ENCODE measurements around the gene PLA2G4D. TPM values are rescaled to one million over a fixed set of nuclear protein-coding genes. Genes with fewer than 3 reads are reported as not detected.

Gene PLA2G4D
- total RNA-seq, 1 donor from 2014 or later: not detected

DNA sequence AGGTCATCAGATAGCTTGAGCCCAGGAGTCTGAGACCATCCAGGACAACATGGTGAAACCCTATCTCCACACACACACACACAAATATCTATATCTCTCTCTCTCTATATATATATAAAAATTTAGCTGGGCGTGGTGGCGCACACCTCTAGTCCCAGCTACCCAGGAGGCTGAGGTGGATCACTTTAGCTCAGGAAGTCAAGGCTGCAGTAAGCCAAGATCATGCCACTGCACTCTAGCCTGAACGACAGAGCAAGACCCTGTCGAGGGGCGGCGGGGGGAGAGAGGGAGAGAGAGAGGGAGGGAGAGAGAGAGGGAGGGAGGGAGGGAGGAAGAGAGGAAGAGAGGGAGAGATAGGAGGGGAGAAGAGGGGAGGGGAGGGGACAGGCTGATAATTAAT, 34.1 kb upstream of the PLA2G4D start:
- H3K27me3 ChIP-seq (ENCODE audit: control insufficient read depth in 3 of 3, insufficient read depth in 3 of 3, low read length in 3 of 3): peaks cover 0 to 10% (median 4%) of the 10 kb centered on the region in 3 donors
- no peak overlapping the region for H3K27ac ChIP-seq (ENCODE audit: low read depth, low read length)
- H3K4me1 ChIP-seq (ENCODE audit: control insufficient read depth in 3 of 3, insufficient read depth in 3 of 3, low read length in 3 of 3): peaks cover 0 to 2% (median 0%) of the 10 kb centered on the region in 3 donors
- H3K36me3 ChIP-seq (ENCODE audit: control insufficient read depth in 3 of 3, insufficient read depth in 3 of 3, low read length in 3 of 3): no peaks in the 10 kb centered on the region
- no peaks in the 10 kb centered on the region for H3K9me3 ChIP-seq (ENCODE audit: control insufficient read depth in 3 of 3, low read length in 3 of 3)
- H3K9ac ChIP-seq (ENCODE audit: low read depth in 1 of 3, low read length in 3 of 3): no peak overlapping the region
- no peak overlapping the region for H3K4me3 ChIP-seq (ENCODE audit: low read length in 3 of 3)

DNA sequence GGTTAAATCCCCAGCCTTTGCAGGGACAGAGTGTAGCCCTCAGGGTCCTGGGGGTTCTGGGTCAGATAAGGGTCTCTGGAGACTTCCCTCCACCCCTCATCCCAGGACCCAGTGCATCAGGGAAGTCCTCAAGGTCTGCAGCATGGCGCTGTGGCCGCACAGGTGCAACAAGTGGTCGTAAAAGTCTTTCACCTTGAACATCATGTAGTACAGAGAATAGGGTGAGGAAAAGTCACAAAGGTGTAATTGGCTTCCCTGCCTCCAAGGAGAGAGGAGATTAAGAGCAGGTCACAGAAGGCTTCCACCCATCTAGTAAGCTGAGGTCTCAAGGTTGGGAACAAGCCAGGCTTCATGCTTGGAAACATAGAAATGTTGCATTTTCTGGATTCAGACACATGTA, 29.2 kb upstream of the PLA2G4D start:
- Histone ChIP-seq H3K9me3 (ENCODE audit: control insufficient read depth in 3 of 3, low read length in 3 of 3) (no peaks in the 10 kb centered on the region), H3K27ac (ENCODE audit: low read depth, low read length) (no peak overlapping the region), H3K27me3 (ENCODE audit: control insufficient read depth in 3 of 3, insufficient read depth in 3 of 3, low read length in 3 of 3) (peaks cover 0 to 4% (median 0%) of the 10 kb centered on the region in 3 donors), H3K9ac (ENCODE audit: low read depth in 1 of 3, low read length in 3 of 3) (no peak overlapping the region), H3K4me3 (ENCODE audit: low read length in 3 of 3) (no peak overlapping the region), H3K4me1 (ENCODE audit: control insufficient read depth in 3 of 3, insufficient read depth in 3 of 3, low read length in 3 of 3) (peaks cover 0 to 2% (median 0%) of the 10 kb centered on the region in 3 donors), H3K36me3 (ENCODE audit: control insufficient read depth in 3 of 3, insufficient read depth in 3 of 3, low read length in 3 of 3) (no peaks in the 10 kb centered on the region)

GRCh38 chr15:42121682-42122081, 27.3 kb upstream of the PLA2G4D start:
- Histone ChIP-seq H3K9ac (ENCODE audit: low read depth in 1 of 3, low read length in 3 of 3) (no peak overlapping the region), H3K27me3 (ENCODE audit: control insufficient read depth in 3 of 3, insufficient read depth in 3 of 3, low read length in 3 of 3) (no peaks in the 10 kb centered on the region), H3K4me1 (ENCODE audit: control insufficient read depth in 3 of 3, insufficient read depth in 3 of 3, low read length in 3 of 3) (peaks cover 0 to 2% (median 0%) of the 10 kb centered on the region in 3 donors), H3K36me3 (ENCODE audit: control insufficient read depth in 3 of 3, insufficient read depth in 3 of 3, low read length in 3 of 3) (no peaks in the 10 kb centered on the region), H3K4me3 (ENCODE audit: low read length in 3 of 3) (no peak overlapping the region), H3K9me3 (ENCODE audit: control insufficient read depth in 3 of 3, low read length in 3 of 3) (no peaks in the 10 kb centered on the region), H3K27ac (ENCODE audit: low read depth, low read length) (no peak overlapping the region)

GRCh38 chr15:42121021-42121420, 26.7 kb upstream of the PLA2G4D start:
- Histone ChIP-seq H3K4me1 (ENCODE audit: control insufficient read depth in 3 of 3, insufficient read depth in 3 of 3, low read length in 3 of 3) (peaks cover 0 to 2% (median 0%) of the 10 kb centered on the region in 3 donors), H3K4me3 (ENCODE audit: low read length in 3 of 3) (no peak overlapping the region), H3K9me3 (ENCODE audit: control insufficient read depth in 3 of 3, low read length in 3 of 3) (no peaks in the 10 kb centered on the region), H3K27ac (ENCODE audit: low read depth, low read length) (no peak overlapping the region), H3K27me3 (ENCODE audit: control insufficient read depth in 3 of 3, insufficient read depth in 3 of 3, low read length in 3 of 3) (no peaks in the 10 kb centered on the region), H3K36me3 (ENCODE audit: control insufficient read depth in 3 of 3, insufficient read depth in 3 of 3, low read length in 3 of 3) (no peaks in the 10 kb centered on the region), H3K9ac (ENCODE audit: low read depth in 1 of 3, low read length in 3 of 3) (no peak overlapping the region)

GRCh38 chr15:42120285-42120684, 25.9 kb upstream of the PLA2G4D start:
- no peak overlapping the region for H3K4me3 ChIP-seq (ENCODE audit: low read length in 3 of 3)
- no peaks in the 10 kb centered on the region for H3K36me3 ChIP-seq (ENCODE audit: control insufficient read depth in 3 of 3, insufficient read depth in 3 of 3, low read length in 3 of 3)
- H3K9me3 ChIP-seq (ENCODE audit: control insufficient read depth in 3 of 3, low read length in 3 of 3): no peaks in the 10 kb centered on the region
- no peak overlapping the region for H3K9ac ChIP-seq (ENCODE audit: low read depth in 1 of 3, low read length in 3 of 3)
- no peaks in the 10 kb centered on the region for H3K27me3 ChIP-seq (ENCODE audit: control insufficient read depth in 3 of 3, insufficient read depth in 3 of 3, low read length in 3 of 3)
- H3K27ac ChIP-seq (ENCODE audit: low read depth, low read length): no peak overlapping the region
- peaks cover 0 to 2% (median 0%) of the 10 kb centered on the region in 3 donors for H3K4me1 ChIP-seq (ENCODE audit: control insufficient read depth in 3 of 3, insufficient read depth in 3 of 3, low read length in 3 of 3)

DNA sequence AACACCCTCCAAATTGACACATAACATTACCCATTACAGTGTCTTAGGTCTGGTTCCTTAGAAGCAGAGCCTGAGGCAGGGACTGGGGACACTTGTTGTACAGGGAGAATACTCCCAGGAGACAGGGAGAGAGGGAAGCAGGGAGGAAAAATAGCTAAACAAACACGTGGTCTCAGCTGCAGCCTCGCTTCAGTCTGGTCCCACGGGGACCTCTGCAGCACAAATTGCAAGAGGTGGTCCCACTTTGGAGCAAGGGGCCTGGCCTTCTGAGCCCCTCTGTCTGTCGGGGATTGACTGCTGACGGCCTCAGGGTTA, 25.0 kb upstream of the PLA2G4D start:
- Histone ChIP-seq H3K4me3 (ENCODE audit: low read length in 3 of 3) (peak overlapping the region in 1 of 3 donors; percentile 13), H3K27ac (ENCODE audit: low read depth, low read length) (no peak overlapping the region), H3K9ac (ENCODE audit: low read depth in 1 of 3, low read length in 3 of 3) (no peak overlapping the region), H3K9me3 (ENCODE audit: control insufficient read depth in 3 of 3, low read length in 3 of 3) (no peaks in the 10 kb centered on the region), H3K36me3 (ENCODE audit: control insufficient read depth in 3 of 3, insufficient read depth in 3 of 3, low read length in 3 of 3) (no peaks in the 10 kb centered on the region), H3K4me1 (ENCODE audit: control insufficient read depth in 3 of 3, insufficient read depth in 3 of 3, low read length in 3 of 3) (peaks cover 0 to 2% (median 0%) of the 10 kb centered on the region in 3 donors), H3K27me3 (ENCODE audit: control insufficient read depth in 3 of 3, insufficient read depth in 3 of 3, low read length in 3 of 3) (no peaks in the 10 kb centered on the region)

DNA sequence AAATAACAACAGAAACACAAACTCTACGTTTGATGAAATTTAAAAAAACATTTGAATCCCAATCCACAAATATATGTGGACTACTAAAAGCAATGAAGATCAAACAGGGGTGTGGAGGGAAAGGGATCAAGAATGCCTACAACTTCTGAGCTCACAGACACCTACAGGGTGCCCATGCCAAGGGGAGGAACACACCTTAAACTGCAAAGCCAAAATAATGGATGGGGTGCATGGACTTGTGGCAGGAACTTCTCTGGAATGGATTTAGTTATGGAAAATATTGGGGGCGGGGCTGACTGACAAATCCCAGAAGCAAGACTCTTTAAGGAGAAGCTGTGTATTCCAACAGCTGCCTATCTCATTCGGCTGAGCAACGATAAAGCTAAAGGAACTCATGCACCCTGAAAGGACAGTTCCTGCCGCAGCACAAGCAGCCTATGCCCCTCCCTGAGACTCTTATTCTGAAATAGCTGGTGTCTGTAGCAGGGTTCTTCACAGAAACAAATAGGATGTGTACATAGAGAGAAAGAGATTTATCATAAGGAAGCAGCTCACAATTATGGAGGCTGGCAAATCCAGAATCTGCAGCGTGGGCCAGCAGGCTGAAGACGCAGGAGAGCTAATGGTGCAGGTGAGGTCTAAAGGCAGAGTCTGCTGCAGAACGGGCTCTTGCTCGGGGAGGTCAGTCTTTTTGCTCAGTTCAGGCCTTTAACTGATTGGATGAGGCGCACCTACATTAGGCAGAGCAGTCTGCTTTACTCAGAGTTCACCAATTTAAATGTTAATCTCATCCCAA, 24.5 kb upstream of the PLA2G4D start:
- Histone ChIP-seq H3K9ac (ENCODE audit: low read depth in 1 of 3, low read length in 3 of 3) (no peak overlapping the region), H3K9me3 (ENCODE audit: control insufficient read depth in 3 of 3, low read length in 3 of 3) (no peaks in the 10 kb centered on the region), H3K27ac (ENCODE audit: low read depth, low read length) (no peak overlapping the region), H3K27me3 (ENCODE audit: control insufficient read depth in 3 of 3, insufficient read depth in 3 of 3, low read length in 3 of 3) (no peaks in the 10 kb centered on the region), H3K4me1 (ENCODE audit: control insufficient read depth in 3 of 3, insufficient read depth in 3 of 3, low read length in 3 of 3) (peaks cover 0 to 2% (median 0%) of the 10 kb centered on the region in 3 donors), H3K36me3 (ENCODE audit: control insufficient read depth in 3 of 3, insufficient read depth in 3 of 3, low read length in 3 of 3) (no peaks in the 10 kb centered on the region), H3K4me3 (ENCODE audit: low read length in 3 of 3) (peak overlapping the region in 1 of 3 donors; percentile 13)

- Histone ChIP-seq H3K27ac (ENCODE audit: low read depth, low read length) (no peak overlapping the region), H3K4me3 (ENCODE audit: low read length in 3 of 3) (no peak overlapping the region), H3K9ac (ENCODE audit: low read depth in 1 of 3, low read length in 3 of 3) (no peak overlapping the region), H3K36me3 (ENCODE audit: control insufficient read depth in 3 of 3, insufficient read depth in 3 of 3, low read length in 3 of 3) (no peaks in the 10 kb centered on the region), H3K9me3 (ENCODE audit: control insufficient read depth in 3 of 3, low read length in 3 of 3) (no peaks in the 10 kb centered on the region), H3K27me3 (ENCODE audit: control insufficient read depth in 3 of 3, insufficient read depth in 3 of 3, low read length in 3 of 3) (peaks cover 3 to 6% (median 4%) of the 10 kb centered on the region in 3 donors), H3K4me1 (ENCODE audit: control insufficient read depth in 3 of 3, insufficient read depth in 3 of 3, low read length in 3 of 3) (peaks cover 0 to 3% (median 0%) of the 10 kb centered on the region in 3 donors)
These were observed 17.6 kb upstream of the PLA2G4D start for GRCh38 chr15:42111924-42112323.

DNA sequence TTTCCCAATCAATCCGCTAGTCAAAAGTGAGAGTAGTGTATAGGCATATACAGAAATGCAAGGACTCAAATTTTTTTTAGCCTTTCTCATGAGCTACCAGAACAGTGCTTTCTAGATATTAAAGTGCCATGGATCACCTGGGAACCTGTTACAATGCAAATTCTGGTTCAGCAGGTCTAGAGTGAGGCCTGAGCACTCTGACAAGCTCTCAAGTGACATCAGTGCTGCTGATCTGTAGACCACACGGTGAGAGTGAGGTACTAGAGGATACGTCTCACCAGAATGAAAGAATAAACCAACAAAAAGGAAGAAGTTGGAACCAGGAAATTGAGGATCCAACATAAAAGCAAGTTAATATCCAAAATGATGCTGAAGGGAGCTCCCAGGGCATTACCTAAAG, 16.0 kb upstream of the PLA2G4D start:
- no peak overlapping the region for H3K9ac ChIP-seq (ENCODE audit: low read depth in 1 of 3, low read length in 3 of 3)

GRCh38 chr15:42108806-42109205, 14.4 kb upstream of the PLA2G4D start:
- no peak overlapping the region for H3K4me3 ChIP-seq (ENCODE audit: low read length in 3 of 3)
- no peaks in the 10 kb centered on the region for H3K36me3 ChIP-seq (ENCODE audit: control insufficient read depth in 3 of 3, insufficient read depth in 3 of 3, low read length in 3 of 3)
- peaks cover 4 to 7% (median 6%) of the 10 kb centered on the region in 3 donors for H3K27me3 ChIP-seq (ENCODE audit: control insufficient read depth in 3 of 3, insufficient read depth in 3 of 3, low read length in 3 of 3)
- H3K9me3 ChIP-seq (ENCODE audit: control insufficient read depth in 3 of 3, low read length in 3 of 3): no peaks in the 10 kb centered on the region
- no peak overlapping the region for H3K27ac ChIP-seq (ENCODE audit: low read depth, low read length)
- H3K9ac ChIP-seq (ENCODE audit: low read depth in 1 of 3, low read length in 3 of 3): no peak overlapping the region
- H3K4me1 ChIP-seq (ENCODE audit: control insufficient read depth in 3 of 3, insufficient read depth in 3 of 3, low read length in 3 of 3): peaks cover 0 to 3% (median 0%) of the 10 kb centered on the region in 3 donors

More for the DNA sequence above, 16.0 kb upstream of the PLA2G4D start:
- H3K27ac ChIP-seq (ENCODE audit: low read depth, low read length): no peak overlapping the region
- no peaks in the 10 kb centered on the region for H3K9me3 ChIP-seq (ENCODE audit: control insufficient read depth in 3 of 3, low read length in 3 of 3)
- no peak overlapping the region for H3K4me3 ChIP-seq (ENCODE audit: low read length in 3 of 3)
- H3K36me3 ChIP-seq (ENCODE audit: control insufficient read depth in 3 of 3, insufficient read depth in 3 of 3, low read length in 3 of 3): no peaks in the 10 kb centered on the region
- peaks cover 3 to 6% (median 4%) of the 10 kb centered on the region in 3 donors for H3K27me3 ChIP-seq (ENCODE audit: control insufficient read depth in 3 of 3, insufficient read depth in 3 of 3, low read length in 3 of 3)
- H3K4me1 ChIP-seq (ENCODE audit: control insufficient read depth in 3 of 3, insufficient read depth in 3 of 3, low read length in 3 of 3): peaks cover 0 to 3% (median 0%) of the 10 kb centered on the region in 3 donors

All from skeletal muscle tissue (tissue), 4 donors.